Astrocyte (in vitro differentiated cells and primary cell): ENCODE measurements around the gene LRMDA.

ENCODE experiments used
- EZH2 ChIP-seq: IDR thresholded peaks from 2 replicates; pipeline ENCODE4 v1.6.1; 2012; ENCODE audit warnings: mild to moderate bottlenecking, low read length, inconsistent platforms; ENCODE audit not compliant: insufficient read depth
- TF ChIP-seq, protein P1 (sequence below): IDR thresholded peaks from 2 replicates; pipeline ENCODE4 v1.5.1; 2011; ENCODE audit warnings: low read depth, mild to moderate bottlenecking, inconsistent platforms, low read length, moderate library complexity; ENCODE audit not compliant: insufficient read depth

GRCh38 chr10:75544993-75545706 lies 113.7 kb downstream of the LRMDA start:
- TF ChIP-seq, protein P1, sequence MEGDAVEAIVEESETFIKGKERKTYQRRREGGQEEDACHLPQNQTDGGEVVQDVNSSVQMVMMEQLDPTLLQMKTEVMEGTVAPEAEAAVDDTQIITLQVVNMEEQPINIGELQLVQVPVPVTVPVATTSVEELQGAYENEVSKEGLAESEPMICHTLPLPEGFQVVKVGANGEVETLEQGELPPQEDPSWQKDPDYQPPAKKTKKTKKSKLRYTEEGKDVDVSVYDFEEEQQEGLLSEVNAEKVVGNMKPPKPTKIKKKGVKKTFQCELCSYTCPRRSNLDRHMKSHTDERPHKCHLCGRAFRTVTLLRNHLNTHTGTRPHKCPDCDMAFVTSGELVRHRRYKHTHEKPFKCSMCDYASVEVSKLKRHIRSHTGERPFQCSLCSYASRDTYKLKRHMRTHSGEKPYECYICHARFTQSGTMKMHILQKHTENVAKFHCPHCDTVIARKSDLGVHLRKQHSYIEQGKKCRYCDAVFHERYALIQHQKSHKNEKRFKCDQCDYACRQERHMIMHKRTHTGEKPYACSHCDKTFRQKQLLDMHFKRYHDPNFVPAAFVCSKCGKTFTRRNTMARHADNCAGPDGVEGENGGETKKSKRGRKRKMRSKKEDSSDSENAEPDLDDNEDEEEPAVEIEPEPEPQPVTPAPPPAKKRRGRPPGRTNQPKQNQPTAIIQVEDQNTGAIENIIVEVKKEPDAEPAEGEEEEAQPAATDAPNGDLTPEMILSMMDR, result no peak
- TF ChIP-seq EZH2, result no peak
